GM12891 (cell line): ENCODE measurements around the gene TSPAN9.

Experiments used
- POLR2A ChIP-seq: IDR thresholded peaks from 2 replicates; pipeline ENCODE4 v1.6.1; 2011; ENCODE audit warnings: low read depth, low read length, control low read depth
- POLR2AphosphoS5 ChIP-seq: IDR thresholded peaks from 2 replicates; pipeline ENCODE4 v1.6.1; 2011; ENCODE audit warnings: low read depth, low read length, control low read depth
- TAF1 ChIP-seq: IDR thresholded peaks from 2 replicates; pipeline ENCODE4 v1.6.1; 2011; ENCODE audit warnings: low read depth, low read length, control low read depth

DNA sequence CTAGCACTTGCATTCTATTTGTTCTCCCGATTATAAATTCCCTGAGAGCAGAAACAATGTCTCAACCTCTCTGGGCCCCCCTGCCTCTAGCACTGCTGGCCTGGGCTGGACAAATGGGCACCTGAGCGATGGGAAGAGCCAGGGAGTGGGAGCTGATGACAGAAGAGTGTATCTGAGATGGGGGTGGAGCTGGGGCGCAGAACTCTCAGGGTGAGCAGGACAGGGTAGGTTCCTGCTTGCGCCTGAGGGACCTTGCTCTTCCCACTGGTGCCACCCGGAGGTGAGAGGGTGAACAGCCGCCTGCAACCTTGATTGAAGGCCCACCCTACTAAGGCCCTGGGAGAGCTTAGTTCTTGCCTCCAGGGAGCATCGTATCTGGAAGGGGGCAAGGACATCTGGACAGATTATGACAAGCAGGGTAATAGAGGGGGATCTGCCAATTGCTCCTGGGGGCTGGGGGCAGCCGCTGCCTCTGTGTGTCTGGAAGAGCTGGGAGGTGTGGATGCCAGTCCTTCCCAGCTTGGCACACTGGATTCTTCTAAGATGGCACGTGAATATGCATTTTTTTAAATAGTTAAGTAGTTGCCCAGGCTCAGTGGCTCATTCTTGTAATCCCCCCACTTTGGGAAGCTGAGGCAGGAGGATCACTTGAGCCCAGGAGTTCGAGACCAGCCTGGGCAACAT lies 43.0 kb upstream of the TSPAN9 start:
- TF ChIP-seq POLR2A (no peak), POLR2AphosphoS5 (no peak), TAF1 (no peak)
